Nephron (organoid): ENCODE measurements around the gene RNU4-1.
A peak's percentile ranks its signal among the peaks of the same experiment; 100 is the strongest.

Experiments used
- H3K27ac Mint-ChIP-seq, 3 experiments: 2 replicates each; pipeline ENCODE4 v1.8.0; 2020; ENCODE audit warnings: mixed read lengths in 3 of 3, mild to moderate bottlenecking in 2 of 3, moderate library complexity in 1 of 3
- H3K27me3 Mint-ChIP-seq: 2 replicates; pipeline ENCODE4 v1.8.0; 2021; ENCODE audit warnings: low read depth, mild to moderate bottlenecking, moderate library complexity, mixed read lengths
- H3K36me3 Mint-ChIP-seq: 2 replicates; pipeline ENCODE4 v1.8.0; 2020; ENCODE audit warnings: low read depth, mixed read lengths
- H3K4me1 Mint-ChIP-seq: 2 replicates; pipeline ENCODE4 v1.8.0; 2020; ENCODE audit warnings: mixed read lengths
- H3K4me3 Mint-ChIP-seq, 3 experiments: 2 replicates each; pipeline ENCODE4 v1.8.0; 2020; ENCODE audit warnings: mild to moderate bottlenecking in 3 of 3, mixed read lengths in 3 of 3, moderate library complexity in 2 of 3
- H3K9me3 Mint-ChIP-seq: 2 replicates; pipeline ENCODE4 v1.8.0; 2020; ENCODE audit warnings: mixed read lengths
- CTCF ChIP-seq, 3 experiments: fragments of 200-600 bp; sonication (generic); IDR thresholded peaks; one replicate each; pipeline ENCODE4 v1.5.0; 2021; ENCODE audit warnings: antibody characterized with exemption in 3 of 3; ENCODE audit not compliant: unreplicated experiment in 3 of 3

The RNU4-1 gene

GRCh38 chr12:120332523-120332922 lies 39.5 kb upstream of the RNU4-1 start:
- no peak for TF ChIP-seq CTCF (IDR thresholded peaks at IDR 0.05; ENCODE audit: unreplicated experiment in 3 of 3)
- H3K27me3 Mint-ChIP-seq = peaks cover 9% of the 10 kb centered on the region
- H3K4me1 Mint-ChIP-seq = no peaks in the 10 kb centered on the region
- H3K4me3 Mint-ChIP-seq = no peak overlapping the region
- no peak overlapping the region for H3K27ac Mint-ChIP-seq
- peaks cover 17% of the 10 kb centered on the region for H3K9me3 Mint-ChIP-seq
- H3K36me3 Mint-ChIP-seq = peaks cover 3% of the 10 kb centered on the region

DNA sequence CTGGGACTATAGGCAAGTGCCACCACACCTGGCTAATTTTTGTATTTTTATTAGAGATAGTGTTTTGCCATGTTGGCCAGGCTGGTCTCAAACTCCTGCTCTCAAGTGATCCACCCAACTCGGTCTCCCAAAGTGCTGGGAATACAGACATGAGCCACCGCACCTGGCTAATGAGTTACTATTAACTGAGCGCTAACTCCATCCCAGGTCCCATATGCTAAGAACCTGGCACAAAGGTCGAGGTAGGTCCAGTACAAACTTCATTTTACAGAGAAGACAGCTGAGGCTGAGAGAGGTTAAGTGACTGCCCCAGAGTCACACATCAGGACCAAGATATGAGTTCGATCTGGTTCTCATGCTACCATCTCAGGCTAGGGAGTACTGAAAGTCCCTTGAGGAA lies 39.0 kb upstream of the RNU4-1 start:
- Mint-ChIP-seq H3K9me3 (peaks cover 12% of the 10 kb centered on the region), H3K36me3 (no peaks in the 10 kb centered on the region), H3K27me3 (peaks cover 9% of the 10 kb centered on the region), H3K27ac (no peak overlapping the region), H3K4me3 (no peak overlapping the region), H3K4me1 (no peaks in the 10 kb centered on the region)
- TF ChIP-seq CTCF (IDR thresholded peaks at IDR 0.05; ENCODE audit: unreplicated experiment in 3 of 3) = no peak

GRCh38 chr12:120331390-120331789 lies 38.4 kb upstream of the RNU4-1 start:
- Mint-ChIP-seq H3K27me3 (peaks cover 9% of the 10 kb centered on the region), H3K36me3 (no peaks in the 10 kb centered on the region), H3K27ac (no peak overlapping the region), H3K4me1 (no peaks in the 10 kb centered on the region), H3K9me3 (peaks cover 8% of the 10 kb centered on the region), H3K4me3 (no peak overlapping the region)
- no peak for TF ChIP-seq CTCF (IDR thresholded peaks at IDR 0.05; ENCODE audit: unreplicated experiment in 3 of 3)

DNA sequence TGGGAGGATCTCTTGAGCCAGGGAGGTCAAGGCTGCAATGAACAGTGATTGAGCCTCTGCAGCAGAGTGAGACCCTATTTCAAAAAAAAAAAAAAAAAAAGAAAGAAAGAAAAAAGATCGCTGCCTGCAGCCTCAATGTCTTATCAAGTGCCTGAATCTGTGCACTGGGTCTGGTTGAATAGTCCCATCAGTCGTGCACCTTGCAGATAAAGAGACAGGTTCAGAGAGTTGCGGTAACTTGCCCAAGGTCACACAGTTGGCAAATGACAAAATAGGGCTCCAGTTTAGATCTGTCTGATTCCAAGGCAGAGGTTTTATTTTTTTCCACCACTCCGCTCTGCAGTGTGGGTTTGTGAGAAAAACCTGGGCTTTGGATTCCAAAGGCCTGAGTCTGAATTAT lies 35.2 kb upstream of the RNU4-1 start:
- Mint-ChIP-seq H3K27me3 (peaks cover 15% of the 10 kb centered on the region), H3K27ac (no peak overlapping the region), H3K36me3 (no peaks in the 10 kb centered on the region), H3K4me1 (peaks cover 5% of the 10 kb centered on the region), H3K4me3 (no peak overlapping the region), H3K9me3 (no peaks in the 10 kb centered on the region)
- no peak for TF ChIP-seq CTCF (IDR thresholded peaks at IDR 0.05; ENCODE audit: unreplicated experiment in 3 of 3)

DNA sequence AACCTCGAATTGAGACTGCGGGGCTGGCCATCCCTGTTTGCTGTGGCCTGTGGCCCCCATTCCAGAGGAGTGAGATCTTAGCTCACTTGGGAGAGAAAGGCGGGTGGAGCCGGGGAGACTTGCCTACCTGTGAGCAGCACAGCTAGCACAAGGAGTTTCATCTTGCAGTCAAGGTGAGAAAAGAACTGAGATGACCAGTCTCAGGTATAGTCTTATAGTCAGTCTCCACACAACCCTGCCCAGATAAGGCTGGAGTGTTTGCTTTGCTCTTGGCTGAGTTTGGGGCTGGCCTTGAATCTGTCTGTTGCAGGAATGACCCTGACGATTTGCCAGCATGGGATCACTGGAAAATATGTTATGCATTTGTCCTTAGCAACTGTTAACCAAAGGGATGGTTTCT lies 34.6 kb upstream of the RNU4-1 start, which contains the start of gene PLA2G1B:
TSS of gene PLA2G1B (minus strand) at position 187 of the 400 bp plus-strand sequence. CDS start at position 161, 26 bp downstream.
- H3K27me3 Mint-ChIP-seq = peaks cover 17% of the 10 kb centered on the region
- no peak for TF ChIP-seq CTCF (IDR thresholded peaks at IDR 0.05; ENCODE audit: unreplicated experiment in 3 of 3)
- H3K4me1 Mint-ChIP-seq = peaks cover 5% of the 10 kb centered on the region
- H3K9me3 Mint-ChIP-seq = no peaks in the 10 kb centered on the region
- no peak within 1 kb of the TSS for H3K27ac Mint-ChIP-seq
- peak within 1 kb of the TSS in 1 of 3 experiments; percentile 34 for H3K4me3 Mint-ChIP-seq
- no peaks in the 10 kb centered on the region for H3K36me3 Mint-ChIP-seq

- Mint-ChIP-seq H3K4me1 (peaks cover 5% of the 10 kb centered on the region), H3K9me3 (no peaks in the 10 kb centered on the region), H3K4me3 (peak overlapping the region in 2 of 3 experiments; percentile 26 to 93), H3K27ac (no peak overlapping the region), H3K27me3 (peaks cover 30% of the 10 kb centered on the region), H3K36me3 (no peaks in the 10 kb centered on the region)
- no peak for TF ChIP-seq CTCF (IDR thresholded peaks at IDR 0.05; ENCODE audit: unreplicated experiment in 3 of 3)
Measured at GRCh38 chr12:120324841-120325417, 31.9 kb upstream of the RNU4-1 start.
